GM21447 (cell line): ENCODE measurements around the gene GPATCH4.
"Not testable (repeated sequence)": the region's sequence is repeated elsewhere in the genome, so short reads cannot be mapped to it uniquely, and the experiment has no call there.

Experiments
- ATAC-seq: cut with Tn5 transposase; IDR thresholded peaks from one replicate; pipeline ENCODE4 v1.9.1; 2021; ENCODE audit not compliant: unreplicated experiment

The GPATCH4 gene

DNA sequence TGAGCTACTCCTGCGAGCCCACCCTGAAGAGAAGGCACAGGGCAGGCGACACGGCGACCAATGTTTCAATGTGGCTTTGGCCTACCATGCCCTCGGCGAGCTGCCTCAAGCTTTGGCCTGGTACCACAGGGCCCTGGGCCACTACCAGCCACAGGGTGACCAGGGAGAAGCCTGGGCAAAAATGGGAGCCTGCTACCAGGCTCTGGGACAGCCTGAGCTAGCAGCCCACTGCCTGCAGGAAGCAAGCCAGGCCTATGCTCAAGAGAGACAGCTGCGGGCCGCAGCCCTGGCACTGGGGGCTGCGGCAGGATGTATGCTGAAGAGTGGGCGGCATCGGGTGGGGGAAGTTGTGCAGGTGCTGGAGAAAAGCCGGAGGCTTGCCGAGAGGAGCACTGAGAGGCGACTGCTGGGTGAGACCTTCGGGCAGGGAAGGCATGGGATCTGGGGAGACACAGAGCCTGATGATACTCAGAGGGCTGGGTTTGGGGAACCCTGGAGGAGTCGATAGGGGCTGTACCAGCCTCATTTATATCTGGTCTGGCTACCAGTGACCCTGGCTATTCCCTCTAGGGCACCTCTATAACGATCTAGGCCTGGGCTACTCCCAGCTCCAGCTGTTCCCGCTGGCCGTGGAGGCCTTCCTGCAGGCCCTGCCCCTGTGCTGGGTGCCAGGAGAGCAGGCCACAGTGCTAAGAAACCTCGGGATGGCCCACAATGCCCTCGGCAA, 19.5 kb downstream of the GPATCH4 start:
- no peak for ATAC-seq

DNA sequence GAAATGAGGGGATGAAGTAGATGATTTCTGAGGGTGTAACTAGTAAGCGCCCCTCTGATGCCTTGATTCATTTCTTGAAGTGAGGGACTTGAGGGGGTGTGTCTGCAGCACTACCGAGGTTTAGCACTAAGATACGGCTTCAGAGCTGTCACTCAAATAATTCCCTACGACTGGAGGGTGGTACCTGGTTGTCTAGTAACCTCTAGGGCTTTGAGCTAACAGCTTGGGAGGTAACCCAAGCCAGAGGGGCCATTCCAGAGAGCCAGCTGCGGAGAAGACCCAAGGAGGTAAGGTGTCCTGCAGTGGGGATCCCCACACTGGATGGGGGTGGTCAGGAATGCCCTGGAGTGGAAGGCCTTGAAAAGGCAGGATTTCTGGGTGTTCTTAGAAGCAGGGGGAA, 21.8 kb downstream of the GPATCH4 start, which contains the start of gene TTC24:
TSS of gene TTC24 (plus strand) at position 252 of the 400 bp plus-strand sequence. CDS start 1,642 bp downstream, outside the sequence.
- no peak for ATAC-seq

DNA sequence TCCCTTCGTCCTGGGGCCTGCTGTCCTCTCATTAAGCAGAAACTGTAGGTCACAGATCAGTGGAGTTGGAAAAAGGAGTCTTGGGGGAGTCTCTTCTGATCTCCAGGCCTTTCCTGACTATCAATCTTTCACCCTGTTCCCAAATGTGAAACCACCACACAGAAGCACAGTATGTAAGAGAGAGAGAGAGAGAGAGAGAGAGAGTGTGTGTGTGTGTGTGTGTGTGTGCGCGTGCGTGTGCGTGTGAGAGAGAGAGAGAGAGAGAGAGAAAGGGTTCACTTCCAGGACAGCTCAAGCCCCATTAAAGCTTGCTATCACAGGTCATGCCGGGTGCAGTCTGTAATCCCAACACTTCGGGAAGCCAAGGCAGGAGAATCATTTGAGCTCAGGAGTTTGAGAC, 23.2 kb downstream of the GPATCH4 start:
- no peak for ATAC-seq

DNA sequence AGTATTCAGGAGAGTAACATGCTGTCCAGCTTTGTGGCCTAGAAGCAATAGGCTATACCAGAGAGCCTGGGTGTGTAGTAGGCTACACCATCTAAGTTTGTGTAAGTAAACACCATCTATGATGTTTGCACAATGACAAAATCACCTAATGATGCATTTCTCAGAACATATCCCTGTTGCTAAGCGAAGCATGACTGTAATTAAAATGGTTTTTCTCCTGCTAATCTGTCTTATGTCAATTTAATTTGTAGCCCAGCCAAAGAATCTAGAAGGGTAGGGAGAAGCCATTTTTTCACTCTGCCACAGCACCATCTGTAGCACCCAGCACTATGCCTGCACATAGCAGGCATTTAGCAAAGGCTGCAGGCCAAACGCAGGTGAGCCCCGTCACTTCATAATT, 23.7 kb downstream of the GPATCH4 start:
- ATAC-seq: no peak

DNA sequence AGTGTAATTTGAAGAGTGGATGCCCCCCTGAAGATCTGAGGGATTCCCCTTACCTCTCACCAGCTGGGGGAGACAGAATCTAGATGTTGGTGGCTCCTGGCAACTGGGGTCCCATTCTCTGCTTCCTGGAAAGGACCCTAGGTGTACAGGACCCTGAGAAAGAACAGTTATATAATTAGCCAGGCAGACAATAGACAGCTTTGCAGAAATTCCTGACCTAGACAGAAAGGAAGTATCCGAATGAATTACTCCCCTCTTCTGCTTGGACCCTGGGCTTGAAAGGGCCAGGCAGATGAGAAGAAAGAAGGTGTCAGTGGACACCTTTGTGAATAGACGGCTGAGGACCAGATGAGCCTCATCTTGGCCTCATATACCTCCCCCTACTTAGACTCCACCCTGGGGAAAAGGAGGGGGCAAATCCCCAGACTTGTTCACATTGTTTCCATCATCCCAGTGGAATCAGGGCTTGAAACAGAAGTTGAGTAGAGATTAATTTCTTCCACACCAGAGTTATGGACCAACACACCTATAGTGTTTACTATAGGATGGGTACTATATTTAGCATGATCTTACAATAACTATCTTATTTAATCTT, 27.1 kb downstream of the GPATCH4 start:
- no peak for ATAC-seq

DNA sequence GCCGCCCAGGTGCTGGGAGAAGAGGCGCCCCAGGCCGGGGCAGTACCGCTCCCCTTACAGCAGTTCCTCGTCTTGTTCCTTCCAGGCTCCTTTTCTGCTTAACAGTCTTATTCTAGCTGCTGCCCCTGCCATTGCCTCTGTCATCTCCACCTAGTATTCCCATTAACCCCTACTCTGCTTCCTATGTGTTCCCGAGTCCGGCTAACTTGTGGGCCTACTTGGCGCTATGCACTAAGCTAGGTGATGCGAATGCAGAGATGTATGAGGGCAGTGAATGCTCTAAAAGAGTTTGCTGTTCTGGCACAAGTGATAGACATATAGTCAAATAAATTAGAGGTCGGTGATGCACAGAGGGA, 28.6 kb downstream of the GPATCH4 start:
- no peak for ATAC-seq

DNA sequence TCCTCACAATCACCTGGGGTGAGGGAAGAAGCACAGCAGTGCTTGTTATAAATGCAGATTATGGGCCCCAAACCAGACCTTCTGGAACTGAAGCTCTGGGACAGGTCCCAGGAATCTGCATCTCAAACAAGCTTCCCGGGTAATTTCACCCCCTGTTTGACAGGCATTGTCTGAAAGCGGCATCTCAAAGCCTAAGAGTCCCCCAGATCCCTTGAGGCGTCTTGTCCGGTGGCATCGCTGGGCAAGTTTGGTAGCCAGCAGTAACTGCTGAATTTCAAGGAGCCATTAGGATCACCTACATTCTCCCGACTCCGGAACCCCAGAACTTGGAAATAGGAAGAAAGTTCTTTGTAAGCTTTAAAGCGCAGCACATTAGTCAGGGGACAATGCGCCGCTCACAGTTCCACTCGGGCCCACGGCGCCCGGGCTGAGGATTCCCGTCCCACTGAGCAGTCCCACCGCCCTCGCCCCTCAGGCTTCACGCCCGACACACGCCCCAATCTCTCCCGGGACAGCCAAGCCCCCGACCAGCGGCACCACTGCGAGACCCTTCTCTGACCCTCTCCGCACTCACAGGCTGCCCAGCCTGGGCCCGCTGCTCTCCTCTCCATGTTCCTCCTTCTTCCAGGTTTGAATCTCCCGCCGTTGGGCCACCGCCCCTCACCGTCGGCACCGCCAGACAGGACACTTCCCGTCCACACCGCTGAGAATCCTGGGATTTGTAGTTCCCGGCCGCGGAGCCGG, 29.2 kb downstream of the GPATCH4 start, which contains the start of gene IQGAP3:
TSS of gene IQGAP3 (minus strand) at position 647 of the 744 bp plus-strand sequence. CDS start at position 611, 36 bp downstream.
- ATAC-seq: peak; percentile 82

DNA sequence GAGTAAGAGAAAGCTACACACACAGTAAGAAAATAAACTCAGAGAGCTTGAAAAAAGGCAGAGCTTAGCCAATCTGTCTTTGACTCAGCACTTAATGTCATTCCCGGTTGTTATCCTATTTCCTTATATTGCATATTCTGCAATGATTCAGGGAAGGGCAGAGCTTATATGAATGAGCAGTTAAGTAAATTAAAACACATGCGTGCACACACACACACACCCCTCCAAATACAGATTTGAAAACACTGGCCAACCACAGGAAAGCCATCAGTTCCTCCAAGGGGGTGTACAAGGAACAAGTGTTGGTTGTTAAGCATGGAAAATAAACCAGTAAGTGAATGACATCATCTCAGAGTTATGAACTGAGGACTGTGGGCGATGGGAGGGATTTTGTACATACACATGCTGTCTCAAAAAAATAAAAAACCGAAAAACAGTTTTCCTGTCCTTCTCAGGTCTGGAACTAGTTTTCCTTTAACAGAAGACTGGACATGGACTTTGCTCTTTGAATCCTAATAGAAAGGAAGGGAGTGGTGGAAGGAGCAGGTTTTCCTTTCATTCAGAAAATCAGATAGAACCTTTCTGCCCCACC, 29.9 kb downstream of the GPATCH4 start:
- ATAC-seq: no peak

DNA sequence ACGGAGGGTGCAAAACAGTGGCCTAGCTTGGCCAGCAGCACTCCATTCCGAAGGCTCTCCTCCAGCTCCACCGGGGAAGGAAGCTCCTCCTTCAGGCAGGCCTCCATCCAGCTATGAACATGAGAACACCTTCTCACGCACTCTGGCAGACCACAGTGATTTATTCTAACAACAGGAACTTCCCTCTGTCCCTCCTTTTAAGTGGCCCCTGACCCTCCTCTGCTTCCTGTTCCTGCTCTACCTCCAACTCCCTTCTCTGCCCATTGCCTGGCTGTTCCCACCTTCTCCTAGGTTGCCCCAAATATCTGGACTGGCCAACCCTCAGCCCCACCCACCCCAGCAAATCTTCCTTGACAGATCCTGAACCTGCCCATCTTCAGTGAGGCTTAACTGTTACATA, 34.8 kb downstream of the GPATCH4 start:
- ATAC-seq: no peak

DNA sequence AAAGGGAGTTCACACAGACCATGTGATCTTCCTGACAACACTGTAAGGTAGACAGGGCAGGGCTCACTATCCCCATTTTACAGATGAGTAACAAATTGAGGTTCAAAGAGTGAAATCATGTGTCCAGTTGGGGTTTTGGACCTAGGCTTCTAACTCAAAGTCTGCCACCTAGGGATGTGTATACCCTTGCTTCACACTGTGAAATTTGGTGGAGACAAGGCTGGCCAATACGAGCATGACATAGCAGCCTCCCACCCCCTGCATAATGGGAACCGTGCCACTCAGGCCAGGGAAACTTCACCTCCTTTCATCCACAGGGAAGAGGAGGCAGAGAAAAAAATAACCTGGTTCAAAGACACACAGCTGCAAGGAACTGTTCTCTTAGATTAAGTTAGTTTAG, 35.8 kb downstream of the GPATCH4 start:
- no peak for ATAC-seq

DNA sequence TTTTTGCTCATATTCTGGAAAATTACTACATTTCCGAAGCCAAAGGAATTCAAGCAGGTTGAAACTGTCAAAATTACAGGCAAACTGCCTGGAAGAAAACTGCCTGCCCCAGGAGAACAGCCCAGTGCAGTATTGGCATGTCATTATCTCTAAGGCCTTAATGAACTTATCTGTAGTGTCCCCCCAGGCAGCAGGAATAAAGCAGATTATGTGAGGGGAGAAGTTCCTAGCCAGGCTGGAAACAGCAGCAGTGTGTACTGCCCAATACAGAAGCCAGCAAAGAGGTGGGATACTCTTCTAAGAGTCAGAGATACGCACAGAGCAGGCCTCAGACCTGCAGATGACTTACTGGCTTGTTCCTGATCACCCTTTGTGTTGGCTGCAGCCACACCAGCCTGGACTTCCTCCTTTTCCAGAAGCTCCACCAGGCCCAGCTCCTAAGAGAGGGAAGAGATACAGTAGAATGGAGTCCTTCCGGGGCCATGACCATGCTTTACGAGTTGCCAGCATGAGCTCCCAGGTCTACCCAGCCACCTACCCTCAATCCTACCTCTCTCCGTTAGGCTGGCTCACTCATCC, 40.6 kb downstream of the GPATCH4 start:
- ATAC-seq: no peak

DNA sequence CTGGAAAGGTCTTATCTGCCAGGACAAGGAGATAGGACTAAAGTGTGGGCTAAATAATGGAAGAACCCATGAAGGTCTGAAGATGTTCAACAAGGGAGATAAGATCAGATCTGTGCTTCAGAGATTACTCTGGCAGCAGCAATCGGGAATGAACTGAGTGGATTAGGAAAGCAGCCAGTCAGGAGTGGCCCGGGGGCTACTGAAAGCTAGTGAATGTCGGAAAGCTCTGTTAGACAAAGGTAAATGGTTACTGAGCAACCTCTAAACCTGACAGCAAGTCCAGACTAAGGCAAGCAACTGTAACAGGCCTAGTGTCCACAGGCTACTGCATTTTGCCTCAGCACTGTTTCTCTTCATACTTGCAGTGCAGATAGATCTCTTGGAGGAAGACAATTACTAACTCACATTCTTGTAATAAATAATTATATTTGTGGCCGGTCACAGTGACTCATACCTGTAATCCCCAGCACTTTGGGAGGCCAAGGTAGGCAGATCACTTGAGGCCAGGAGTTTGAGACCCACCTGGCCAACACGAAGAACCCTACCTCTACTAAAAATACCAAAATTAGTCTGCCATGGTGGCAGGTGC, 41.4 kb downstream of the GPATCH4 start:
- no peak for ATAC-seq

DNA sequence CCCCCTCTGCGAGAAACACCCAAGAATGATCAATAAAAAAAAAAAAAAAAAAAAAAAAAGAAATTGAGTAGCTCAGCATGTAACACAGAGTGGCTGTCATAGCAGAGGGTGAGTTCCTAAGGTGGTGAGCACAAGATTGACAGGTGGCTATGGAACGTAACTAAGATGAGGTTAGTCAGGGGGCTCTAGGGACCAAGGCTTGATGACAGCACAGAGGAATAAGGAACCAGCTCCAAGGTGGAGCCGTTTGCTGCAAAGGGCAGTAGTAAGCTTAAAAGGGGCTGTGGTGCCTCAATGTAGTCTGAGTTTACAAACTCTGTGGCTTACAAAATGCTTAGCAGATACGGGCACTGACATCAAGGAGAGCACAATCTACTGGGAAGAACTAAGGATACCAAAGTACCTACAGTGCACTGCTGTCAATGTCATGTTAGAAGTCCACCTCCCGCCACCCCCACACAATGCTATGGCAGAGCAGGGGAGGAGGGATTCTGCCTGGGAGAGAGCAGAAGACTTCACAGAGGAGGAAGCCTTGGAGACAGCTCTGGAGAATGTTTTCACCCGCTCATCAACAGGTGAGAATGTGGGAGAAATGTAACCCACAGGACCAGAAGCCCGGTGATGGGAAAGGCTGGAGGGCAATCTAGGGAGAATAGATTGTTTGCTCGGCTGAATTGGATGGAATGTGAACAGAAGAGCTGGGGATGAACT, 42.0 kb downstream of the GPATCH4 start:
- no peak for ATAC-seq

DNA sequence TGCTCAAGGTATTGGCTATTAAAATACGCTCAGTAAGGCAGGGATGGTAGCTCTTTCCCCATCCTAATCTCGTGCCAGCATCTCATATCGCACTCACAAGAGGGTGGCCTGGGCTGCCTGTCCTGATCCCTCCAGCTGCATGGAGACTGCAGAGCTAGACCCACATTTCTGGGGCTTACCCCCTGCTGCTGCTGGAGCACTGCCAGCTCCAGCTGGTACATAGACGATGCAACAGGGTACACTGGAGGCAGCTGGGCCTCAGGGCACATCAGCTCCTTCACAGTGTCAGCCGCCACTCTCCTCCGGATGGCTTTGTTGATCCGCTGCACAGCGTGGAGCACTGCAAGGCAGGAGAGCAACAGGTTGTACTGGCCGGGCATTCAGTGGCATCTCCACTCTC, 44.9 kb downstream of the GPATCH4 start:
- ATAC-seq: no peak

DNA sequence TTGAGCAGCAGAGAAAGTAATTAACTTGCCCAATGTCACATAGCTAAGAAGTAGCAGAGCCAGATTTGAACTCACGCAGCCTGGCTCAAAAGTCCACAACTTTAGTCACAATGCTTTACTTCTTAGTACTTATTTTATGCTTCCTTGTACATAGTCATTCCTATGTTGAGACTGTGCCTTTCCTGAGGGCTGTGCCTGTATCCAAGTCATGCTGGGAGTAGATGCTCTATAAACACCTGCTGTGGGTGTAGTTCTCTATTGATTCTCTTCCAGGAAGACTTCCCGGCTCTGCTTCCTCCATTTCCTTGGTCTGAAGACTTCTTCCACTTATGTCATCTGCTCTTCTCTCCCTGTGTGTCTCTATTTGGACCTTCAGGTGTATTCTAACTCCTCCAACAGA, 45.6 kb downstream of the GPATCH4 start:
- no peak for ATAC-seq

DNA sequence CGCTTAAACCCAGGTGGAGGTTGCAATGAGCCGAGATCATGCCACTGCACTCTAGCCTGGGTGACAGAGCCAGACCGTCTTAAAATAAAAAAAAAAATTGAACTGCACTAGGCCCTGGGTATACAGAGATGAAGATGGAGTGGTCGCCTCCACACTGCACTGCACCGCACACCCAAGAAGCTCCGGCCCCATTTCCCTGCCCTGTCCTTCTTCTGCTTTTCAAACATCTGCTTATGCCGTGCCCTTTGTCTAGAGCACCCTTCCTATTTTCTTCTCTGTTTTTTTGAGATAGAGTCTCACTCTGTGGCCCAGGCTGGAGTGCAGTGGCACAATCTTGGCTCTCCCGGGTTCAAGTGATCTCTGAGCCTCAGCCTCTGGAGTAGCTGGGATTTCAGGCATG, 46.3 kb downstream of the GPATCH4 start:
- ATAC-seq: no peak

DNA sequence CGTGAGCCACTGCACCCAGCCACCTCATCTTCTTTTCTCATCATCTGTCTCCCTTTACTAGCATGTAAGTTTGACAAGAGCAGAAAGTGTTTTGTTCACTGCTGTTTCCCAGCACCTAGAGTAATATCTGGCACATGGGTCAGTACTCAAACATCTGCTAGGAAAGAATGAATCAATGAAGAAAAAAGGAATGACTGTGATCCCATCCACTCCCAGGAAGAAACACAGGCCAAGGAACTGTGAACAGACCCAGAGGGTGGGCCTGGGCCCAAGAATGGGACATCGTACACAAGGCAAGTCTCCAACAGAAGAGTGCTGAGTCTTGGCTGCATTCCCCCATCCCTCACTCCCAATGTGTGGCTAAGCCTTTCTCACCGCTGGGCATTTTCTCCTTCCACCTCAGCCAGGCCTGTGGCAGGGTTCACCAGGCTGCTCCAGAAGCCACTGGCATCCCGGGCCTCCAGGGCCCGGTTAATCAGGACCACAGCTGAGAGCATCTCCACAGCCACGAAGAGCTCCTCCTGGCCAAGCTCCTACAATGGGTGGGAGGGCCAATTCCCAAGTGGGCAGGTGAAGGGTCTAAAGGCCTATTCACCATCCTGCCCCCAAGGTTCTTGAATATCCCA, 47.3 kb downstream of the GPATCH4 start:
- no peak for ATAC-seq

DNA sequence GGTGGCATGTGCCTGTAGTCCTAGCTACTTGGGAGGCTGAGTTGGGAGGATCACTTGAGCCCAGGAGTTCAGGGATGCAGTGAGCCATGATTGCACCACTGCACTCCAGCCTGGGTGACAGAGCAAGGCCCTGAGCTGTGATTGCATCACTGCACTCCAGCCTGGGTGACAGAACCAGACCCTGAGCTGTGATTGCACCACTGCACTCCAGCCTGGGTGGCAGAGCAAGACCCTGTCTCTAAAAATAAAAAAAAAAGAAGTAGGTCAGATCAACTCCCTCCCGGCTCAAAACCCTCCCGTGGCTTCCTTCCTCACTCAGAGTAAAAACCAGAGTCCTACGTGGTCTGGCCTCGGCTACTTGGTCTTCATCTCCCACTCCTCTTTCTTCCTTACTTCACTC, 48.3 kb downstream of the GPATCH4 start:
- not testable (repeated sequence) for ATAC-seq

DNA sequence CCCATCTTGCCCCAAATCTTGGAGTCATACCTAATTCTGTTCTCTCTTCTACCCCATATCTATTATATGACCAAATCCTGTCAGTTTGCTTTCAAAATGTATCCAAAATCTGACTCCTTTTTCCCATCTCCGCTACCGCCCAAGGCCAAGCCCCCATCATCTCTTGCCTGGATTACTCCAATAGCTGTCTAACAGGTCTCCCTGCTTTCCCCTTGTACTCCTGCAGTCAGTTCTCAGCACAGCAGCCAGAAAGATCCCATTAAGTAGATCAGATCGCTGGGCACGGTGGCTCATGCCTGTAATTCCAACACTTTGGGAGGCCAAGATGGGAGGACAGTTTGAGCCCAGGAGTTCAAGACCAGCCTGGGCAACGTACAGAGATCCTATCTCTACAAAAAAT, 48.8 kb downstream of the GPATCH4 start:
- no peak for ATAC-seq

DNA sequence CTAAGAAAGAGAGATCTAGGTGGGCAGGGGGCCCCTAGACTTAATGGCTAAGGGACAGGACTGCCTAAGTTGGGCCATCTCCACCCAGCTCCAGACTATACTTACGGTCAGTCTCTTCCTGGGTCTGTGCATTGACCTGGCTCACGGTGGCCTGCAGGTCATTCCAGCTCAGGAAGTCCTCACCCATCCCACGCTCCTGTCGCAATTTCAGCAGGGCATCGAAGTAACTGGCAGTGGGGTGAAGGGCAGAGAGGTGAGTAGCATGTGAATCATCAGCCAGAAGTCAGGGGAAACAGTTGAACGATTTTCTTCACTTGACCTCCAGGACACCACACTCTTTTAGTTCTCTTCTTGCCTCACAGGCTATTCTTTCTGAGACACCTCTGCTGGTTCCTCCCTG, 49.4 kb downstream of the GPATCH4 start:
- no peak for ATAC-seq
